GM12878 (cell line): ENCODE results near the gene DLEC1. TPM values are rescaled to one million over a fixed set of nuclear protein-coding genes. Genes with fewer than 3 reads are reported as not detected.

ENCODE experiments used
- ASH2L ChIP-seq: fragments of 300-600, 200-600 bp; sonication (generic); IDR thresholded peaks from 2 replicates; pipeline ENCODE4 v1.6.1; 2017; ENCODE audit warnings: low read depth, mild to moderate bottlenecking, borderline replicate concordance
- BMI1 ChIP-seq: fragments of 450-650 bp; IDR thresholded peaks from 2 replicates; pipeline ENCODE4 v1.6.1; 2016; ENCODE audit warnings: mild to moderate bottlenecking, moderate library complexity, borderline replicate concordance
- JUNB ChIP-seq: IDR thresholded peaks from 2 replicates; pipeline ENCODE4 v1.6.1; 2016; ENCODE audit warnings: antibody characterized with exemption, mild to moderate bottlenecking
- MEF2A ChIP-seq: IDR thresholded peaks from 2 replicates; pipeline ENCODE4 v1.6.1; 2011; ENCODE audit warnings: low read depth, mild to moderate bottlenecking, low read length, moderate library complexity; ENCODE audit not compliant: insufficient read depth
- RUNX3 ChIP-seq: IDR thresholded peaks from 2 replicates; pipeline ENCODE4 v1.6.1; 2012; ENCODE audit warnings: low read length, inconsistent platforms
- SP1 ChIP-seq: IDR thresholded peaks from one replicate; pipeline ENCODE4 v1.6.1; 2011; ENCODE audit warnings: low read depth, low read length
- SRF ChIP-seq, 2 experiments: IDR thresholded peaks; 2 replicates each; pipeline ENCODE4 v1.6.1; 2011; ENCODE audit warnings: low read depth in 2 of 2, low read length in 2 of 2, mild to moderate bottlenecking in 1 of 2, moderate library complexity in 1 of 2
- TBL1XR1 ChIP-seq: IDR thresholded peaks from 2 replicates; pipeline ENCODE4 v1.6.1; 2012; ENCODE audit warnings: low read depth, low read length, improper control_type of control experiment
- WRNIP1 ChIP-seq: IDR thresholded peaks from 2 replicates; pipeline ENCODE4 v1.6.1; 2011; ENCODE audit warnings: low read depth, low read length, improper control_type of control experiment, borderline replicate concordance
- ZNF384 ChIP-seq: IDR thresholded peaks from 2 replicates; pipeline ENCODE4 v1.6.1; 2012; ENCODE audit warnings: low read depth, mild to moderate bottlenecking, low read length, improper control_type of control experiment, borderline replicate concordance
- polyA plus RNA-seq, 11 experiments: library from polyadenylated mRNA; depleted of rRNA in 4 of 11; unstranded in 6 of 11; stranded (reverse) in 5 of 11; fragments of >200 nt; fragmentation: Nextera tagmentation in 4 of 11; fragmentation: Illumina TruSeq in 1 of 11; extraction: Ambion mirVana in 4 of 11; extraction: Trizol in 1 of 11; gene quantifications; 1 replicate in 1 of 11; 2 replicates in 10 of 11; pipeline versions ENCODE4 v1.2.1 to v1.2.3, GENCODE V29; 2011 to 2016; ENCODE audit warnings: inconsistent platforms in 2 of 11, missing spikeins in 2 of 11, low read depth in 1 of 11
- total RNA-seq, 4 experiments: library from RNA; depleted of rRNA in 3 of 4; stranded (reverse); fragments of >200 nt in 3 of 4; fragmentation: Illumina TruSeq in 1 of 4; extraction: Trizol in 1 of 4; gene quantifications; 2 replicates each; pipeline versions ENCODE4 v1.2.1 to v1.2.3, GENCODE V29; 2013 to 2021
- TF ChIP-seq, protein P1 (sequence below), 3 experiments: IDR thresholded peaks in 2 of 3; conservative IDR thresholded peaks in 1 of 3; 2 replicates each; pipeline ENCODE4 v1.5.1; 2011; ENCODE audit warnings: low read depth in 3 of 3, low read length in 3 of 3, mild to moderate bottlenecking in 3 of 3, control low read depth in 2 of 3, moderate library complexity in 2 of 3, inconsistent platforms in 1 of 3, mixed read lengths in 1 of 3; ENCODE audit not compliant: control insufficient read depth in 2 of 3, insufficient read depth in 1 of 3; ENCODE audit errors: extremely low read depth in 1 of 3
- TF ChIP-seq, protein P2 (sequence below): fragments of 450-650 bp; IDR thresholded peaks from 2 replicates; pipeline ENCODE4 v1.6.1; 2017; ENCODE audit warnings: antibody characterized with exemption, mild to moderate bottlenecking, moderate library complexity
- TF ChIP-seq, protein P3 (sequence below): fragments of 450-650 bp; formaldehyde crosslinking; IDR thresholded peaks from 2 replicates; pipeline ENCODE4 v1.5.0; 2022; ENCODE audit warnings: mild to moderate bottlenecking, missing genetic modification characterization
- TF ChIP-seq, protein P4 (sequence below): fragments of 450-650 bp; conservative IDR thresholded peaks from 2 replicates; pipeline ENCODE4 v1.6.1; 2017; ENCODE audit warnings: mild to moderate bottlenecking, moderate library complexity

Gene DLEC1
- total and polyA plus RNA-seq, 10 of the 15 experiments (the other 5 are each of a cell fraction or from before 2014, with no cell fraction given) = 0.03 to 0.29 (median 0.07) TPM; not detected in 3

DNA sequence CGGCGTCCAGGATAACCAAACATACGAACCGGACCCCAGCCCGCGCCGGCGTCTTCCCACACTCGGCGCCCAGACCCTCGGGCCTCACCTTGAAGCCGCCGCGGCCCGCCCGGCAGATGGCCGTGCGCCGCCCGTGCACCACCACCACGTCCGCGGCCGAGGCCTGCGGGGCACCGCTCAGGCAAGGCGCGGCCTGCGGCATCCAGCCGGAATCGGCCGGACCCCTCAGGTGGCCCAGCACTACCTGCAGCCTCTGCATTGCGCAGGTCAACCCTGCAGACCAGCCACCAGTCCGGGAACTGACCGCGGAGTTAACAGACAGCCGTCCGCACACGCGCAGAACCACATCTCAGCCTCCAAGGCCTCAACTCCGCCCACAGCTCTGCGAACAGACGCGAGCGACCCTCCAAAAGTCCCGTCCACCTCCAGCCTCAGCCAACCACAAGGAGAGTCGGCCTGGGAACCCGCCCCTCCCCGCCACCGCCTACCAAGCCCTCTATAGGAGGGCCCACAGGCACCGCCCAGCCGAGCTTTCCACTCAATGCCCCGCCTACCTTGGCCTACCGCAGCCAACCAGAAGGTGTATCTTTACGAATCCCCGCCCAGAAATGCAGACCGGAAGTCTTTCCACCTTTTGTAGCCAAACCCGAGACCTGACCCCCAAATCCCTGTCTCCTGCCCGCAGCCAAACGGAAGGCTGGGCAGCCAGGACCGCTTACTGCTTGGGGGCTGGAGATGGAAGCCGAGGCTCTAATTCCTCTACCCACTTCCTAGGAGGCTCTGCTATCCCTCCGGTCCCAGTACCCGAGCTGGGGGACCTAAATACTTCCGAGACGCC lies 98.0 kb downstream of the DLEC1 start, which contains the start of gene ACAA1 (continued):
- peak; percentile 63 for TF ChIP-seq RUNX3
- TF ChIP-seq BMI1 = no peak
- TF ChIP-seq SRF (IDR thresholded peaks at IDR 0.05; ENCODE audit: low read depth in 2 of 2, low read length in 2 of 2) = peak in 1 of 2 experiments; percentile 59; a peak in 2 of 4 replicates
- TF ChIP-seq TBL1XR1 = no peak
- TF ChIP-seq SP1 = peak; percentile 70
- TF ChIP-seq, protein P1, sequence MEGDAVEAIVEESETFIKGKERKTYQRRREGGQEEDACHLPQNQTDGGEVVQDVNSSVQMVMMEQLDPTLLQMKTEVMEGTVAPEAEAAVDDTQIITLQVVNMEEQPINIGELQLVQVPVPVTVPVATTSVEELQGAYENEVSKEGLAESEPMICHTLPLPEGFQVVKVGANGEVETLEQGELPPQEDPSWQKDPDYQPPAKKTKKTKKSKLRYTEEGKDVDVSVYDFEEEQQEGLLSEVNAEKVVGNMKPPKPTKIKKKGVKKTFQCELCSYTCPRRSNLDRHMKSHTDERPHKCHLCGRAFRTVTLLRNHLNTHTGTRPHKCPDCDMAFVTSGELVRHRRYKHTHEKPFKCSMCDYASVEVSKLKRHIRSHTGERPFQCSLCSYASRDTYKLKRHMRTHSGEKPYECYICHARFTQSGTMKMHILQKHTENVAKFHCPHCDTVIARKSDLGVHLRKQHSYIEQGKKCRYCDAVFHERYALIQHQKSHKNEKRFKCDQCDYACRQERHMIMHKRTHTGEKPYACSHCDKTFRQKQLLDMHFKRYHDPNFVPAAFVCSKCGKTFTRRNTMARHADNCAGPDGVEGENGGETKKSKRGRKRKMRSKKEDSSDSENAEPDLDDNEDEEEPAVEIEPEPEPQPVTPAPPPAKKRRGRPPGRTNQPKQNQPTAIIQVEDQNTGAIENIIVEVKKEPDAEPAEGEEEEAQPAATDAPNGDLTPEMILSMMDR (IDR thresholded peaks at IDR 0.05 in 2 of 3, conservative IDR thresholded peaks at IDR 0.05 in 1 of 3; ENCODE audit: control insufficient read depth in 2 of 3, extremely low read depth in 1 of 3, insufficient read depth in 1 of 3, low read depth in 3 of 3, low read length in 3 of 3) = no peak
- TF ChIP-seq WRNIP1 = no peak
- no peak for TF ChIP-seq JUNB
- no peak for TF ChIP-seq MEF2A
- TF ChIP-seq ASH2L = no peak
- no peak for TF ChIP-seq ZNF384
- TF ChIP-seq, protein P2, sequence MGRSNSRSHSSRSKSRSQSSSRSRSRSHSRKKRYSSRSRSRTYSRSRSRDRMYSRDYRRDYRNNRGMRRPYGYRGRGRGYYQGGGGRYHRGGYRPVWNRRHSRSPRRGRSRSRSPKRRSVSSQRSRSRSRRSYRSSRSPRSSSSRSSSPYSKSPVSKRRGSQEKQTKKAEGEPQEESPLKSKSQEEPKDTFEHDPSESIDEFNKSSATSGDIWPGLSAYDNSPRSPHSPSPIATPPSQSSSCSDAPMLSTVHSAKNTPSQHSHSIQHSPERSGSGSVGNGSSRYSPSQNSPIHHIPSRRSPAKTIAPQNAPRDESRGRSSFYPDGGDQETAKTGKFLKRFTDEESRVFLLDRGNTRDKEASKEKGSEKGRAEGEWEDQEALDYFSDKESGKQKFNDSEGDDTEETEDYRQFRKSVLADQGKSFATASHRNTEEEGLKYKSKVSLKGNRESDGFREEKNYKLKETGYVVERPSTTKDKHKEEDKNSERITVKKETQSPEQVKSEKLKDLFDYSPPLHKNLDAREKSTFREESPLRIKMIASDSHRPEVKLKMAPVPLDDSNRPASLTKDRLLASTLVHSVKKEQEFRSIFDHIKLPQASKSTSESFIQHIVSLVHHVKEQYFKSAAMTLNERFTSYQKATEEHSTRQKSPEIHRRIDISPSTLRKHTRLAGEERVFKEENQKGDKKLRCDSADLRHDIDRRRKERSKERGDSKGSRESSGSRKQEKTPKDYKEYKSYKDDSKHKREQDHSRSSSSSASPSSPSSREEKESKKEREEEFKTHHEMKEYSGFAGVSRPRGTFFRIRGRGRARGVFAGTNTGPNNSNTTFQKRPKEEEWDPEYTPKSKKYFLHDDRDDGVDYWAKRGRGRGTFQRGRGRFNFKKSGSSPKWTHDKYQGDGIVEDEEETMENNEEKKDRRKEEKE = no peak
- TF ChIP-seq, protein P3, sequence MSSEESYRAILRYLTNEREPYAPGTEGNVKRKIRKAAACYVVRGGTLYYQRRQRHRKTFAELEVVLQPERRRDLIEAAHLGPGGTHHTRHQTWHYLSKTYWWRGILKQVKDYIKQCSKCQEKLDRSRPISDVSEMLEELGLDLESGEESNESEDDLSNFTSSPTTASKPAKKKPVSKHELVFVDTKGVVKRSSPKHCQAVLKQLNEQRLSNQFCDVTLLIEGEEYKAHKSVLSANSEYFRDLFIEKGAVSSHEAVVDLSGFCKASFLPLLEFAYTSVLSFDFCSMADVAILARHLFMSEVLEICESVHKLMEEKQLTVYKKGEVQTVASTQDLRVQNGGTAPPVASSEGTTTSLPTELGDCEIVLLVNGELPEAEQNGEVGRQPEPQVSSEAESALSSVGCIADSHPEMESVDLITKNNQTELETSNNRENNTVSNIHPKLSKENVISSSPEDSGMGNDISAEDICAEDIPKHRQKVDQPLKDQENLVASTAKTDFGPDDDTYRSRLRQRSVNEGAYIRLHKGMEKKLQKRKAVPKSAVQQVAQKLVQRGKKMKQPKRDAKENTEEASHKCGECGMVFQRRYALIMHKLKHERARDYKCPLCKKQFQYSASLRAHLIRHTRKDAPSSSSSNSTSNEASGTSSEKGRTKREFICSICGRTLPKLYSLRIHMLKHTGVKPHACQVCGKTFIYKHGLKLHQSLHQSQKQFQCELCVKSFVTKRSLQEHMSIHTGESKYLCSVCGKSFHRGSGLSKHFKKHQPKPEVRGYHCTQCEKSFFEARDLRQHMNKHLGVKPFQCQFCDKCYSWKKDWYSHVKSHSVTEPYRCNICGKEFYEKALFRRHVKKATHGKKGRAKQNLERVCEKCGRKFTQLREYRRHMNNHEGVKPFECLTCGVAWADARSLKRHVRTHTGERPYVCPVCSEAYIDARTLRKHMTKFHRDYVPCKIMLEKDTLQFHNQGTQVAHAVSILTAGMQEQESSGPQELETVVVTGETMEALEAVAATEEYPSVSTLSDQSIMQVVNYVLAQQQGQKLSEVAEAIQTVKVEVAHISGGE (CRISPR knock-in tag) = no peak
- TF ChIP-seq, protein P4, sequence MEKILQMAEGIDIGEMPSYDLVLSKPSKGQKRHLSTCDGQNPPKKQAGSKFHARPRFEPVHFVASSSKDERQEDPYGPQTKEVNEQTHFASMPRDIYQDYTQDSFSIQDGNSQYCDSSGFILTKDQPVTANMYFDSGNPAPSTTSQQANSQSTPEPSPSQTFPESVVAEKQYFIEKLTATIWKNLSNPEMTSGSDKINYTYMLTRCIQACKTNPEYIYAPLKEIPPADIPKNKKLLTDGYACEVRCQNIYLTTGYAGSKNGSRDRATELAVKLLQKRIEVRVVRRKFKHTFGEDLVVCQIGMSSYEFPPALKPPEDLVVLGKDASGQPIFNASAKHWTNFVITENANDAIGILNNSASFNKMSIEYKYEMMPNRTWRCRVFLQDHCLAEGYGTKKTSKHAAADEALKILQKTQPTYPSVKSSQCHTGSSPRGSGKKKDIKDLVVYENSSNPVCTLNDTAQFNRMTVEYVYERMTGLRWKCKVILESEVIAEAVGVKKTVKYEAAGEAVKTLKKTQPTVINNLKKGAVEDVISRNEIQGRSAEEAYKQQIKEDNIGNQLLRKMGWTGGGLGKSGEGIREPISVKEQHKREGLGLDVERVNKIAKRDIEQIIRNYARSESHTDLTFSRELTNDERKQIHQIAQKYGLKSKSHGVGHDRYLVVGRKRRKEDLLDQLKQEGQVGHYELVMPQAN = peak; percentile 90
